ENCODE data around the gene CMTM2. TPM values are rescaled to one million over a fixed set of nuclear protein-coding genes. Genes with fewer than 3 reads are reported as not detected.
"Not testable (repeated sequence)": the region's sequence is repeated elsewhere in the genome, so short reads cannot be mapped to it uniquely, and the experiment has no call there.

CMTM2 gene
- total RNA-seq, 1 donor from 2014 or later = 0.34 TPM

DNA sequence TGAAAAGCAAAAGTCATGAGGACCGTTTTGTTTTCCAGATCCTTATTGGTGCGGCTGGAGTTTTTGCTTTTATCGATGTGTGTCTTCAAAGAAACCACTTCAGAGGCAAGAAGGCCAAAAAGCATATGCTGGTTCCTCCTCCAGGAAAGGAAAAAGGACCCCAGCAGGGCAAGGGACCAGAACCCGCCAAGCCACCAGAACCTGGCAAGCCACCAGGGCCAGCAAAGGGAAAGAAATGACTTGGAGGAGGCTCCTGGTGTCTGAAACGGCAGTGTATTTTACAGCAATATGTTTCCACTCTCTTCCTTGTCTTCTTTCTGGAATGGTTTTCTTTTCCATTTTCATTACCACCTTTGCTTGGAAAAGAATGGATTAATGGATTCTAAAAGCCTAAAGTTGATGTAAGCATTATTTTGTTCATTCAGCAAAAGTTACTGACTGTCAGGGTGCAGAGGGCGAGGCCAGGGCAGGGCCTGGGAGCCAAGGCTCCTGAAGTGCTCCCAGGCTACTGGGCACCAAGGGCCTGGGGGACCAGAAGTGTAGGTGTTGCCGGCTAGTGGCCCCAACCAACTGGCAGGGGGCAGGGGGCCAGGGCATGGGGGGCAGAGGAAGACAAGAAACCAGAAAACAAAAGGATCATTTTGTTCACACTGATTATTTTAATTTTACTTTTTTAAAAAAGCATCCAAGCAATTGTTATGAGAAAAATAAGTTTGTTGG, 8.8 kb downstream of the CMTM2 start:
- DNase-seq = no peak

DNA sequence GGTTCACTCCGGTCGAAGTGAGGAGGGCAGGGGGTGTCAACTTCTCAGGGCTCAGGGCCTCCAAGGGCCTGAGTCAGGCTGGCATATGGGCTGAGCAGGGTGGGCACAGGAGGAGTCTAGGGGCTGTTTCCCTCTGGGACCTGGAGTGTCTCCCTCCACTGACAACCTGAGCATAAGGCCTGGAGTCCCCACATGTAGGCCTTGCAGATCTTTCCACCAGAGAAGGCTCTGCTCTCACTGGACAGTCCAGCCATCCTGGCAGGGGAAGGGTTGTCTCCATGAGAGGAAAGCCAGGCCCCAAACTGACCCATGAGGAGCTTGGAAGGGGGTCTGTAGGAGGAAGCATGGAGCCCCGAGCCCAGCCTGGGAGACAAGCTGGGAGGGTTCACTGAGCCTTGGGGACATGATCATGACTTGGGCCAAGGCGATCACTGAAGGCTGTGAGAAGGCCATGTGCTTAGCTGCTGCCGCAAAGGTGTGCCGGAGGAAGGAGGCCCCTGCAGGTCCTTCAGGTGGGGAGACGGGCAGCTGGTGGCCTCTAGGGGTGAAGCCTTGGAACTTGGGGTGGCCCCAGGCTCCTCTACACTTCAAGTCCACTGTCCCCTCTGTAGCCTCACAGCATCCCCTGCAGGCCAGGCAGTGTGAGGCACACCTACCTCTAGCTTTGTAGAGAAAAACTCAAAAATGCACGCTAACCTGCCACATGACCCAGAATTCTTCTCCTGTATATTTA, 9.9 kb downstream of the CMTM2 start:
- DNase-seq = peak; percentile 68

DNA sequence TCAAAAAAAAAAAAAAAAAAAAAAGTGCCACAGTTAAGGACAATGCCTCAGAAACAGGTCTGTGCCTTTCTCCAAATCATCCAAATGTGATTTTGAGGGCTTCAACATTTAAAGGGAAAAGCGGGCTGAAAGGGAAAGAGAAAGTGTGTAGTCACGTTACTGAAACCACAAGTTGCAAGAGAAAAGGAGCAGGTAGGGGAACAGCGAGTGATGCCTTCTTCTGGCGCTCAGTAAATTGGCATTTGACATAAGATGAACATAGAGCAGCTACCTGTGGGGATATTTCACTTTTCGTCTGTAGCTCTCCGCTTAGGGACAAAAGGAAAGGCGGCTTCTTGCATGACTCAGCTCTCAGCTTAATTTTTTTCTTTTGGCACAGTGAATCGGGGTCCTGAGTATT, 11.1 kb downstream of the CMTM2 start:
- no peak for DNase-seq

DNA sequence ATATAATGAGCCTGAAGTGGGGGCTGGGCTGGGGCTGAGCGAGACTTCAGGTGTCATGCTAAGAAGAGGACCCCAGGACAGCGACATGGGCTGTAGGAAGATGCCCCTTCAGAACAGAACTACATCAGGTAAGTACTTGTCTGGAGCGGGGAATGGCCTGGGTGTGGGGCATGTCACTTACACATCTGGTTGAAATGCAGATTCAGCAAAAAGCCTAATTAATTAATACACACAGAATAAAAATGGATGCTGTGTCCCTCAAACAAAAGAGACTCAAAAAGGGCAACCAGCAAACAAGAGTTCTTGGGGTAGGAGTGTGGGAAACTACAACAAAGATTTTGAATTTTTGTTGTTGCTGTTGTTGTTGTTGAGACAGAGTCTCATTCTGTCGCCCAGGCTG, 11.8 kb downstream of the CMTM2 start:
- DNase-seq = no peak

DNA sequence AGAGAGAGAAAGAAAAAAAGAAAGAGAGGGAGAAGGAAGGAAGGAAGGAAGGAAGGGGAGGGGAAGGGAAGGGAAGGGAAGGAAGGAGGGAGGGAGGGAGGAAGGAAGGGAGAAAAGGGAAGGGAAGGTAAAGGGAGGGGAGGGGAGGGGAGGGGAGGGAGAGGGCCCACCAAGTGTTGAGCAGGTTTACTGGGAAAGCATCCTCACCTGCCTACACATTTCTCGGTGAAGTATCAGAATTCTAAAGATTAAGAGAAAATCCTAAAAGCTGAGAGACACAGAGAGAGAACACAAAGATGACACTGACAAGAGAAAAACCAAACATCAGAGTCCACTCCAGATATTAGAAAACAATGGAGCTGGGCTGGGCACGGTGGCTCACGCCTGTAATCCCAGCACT, 13.0 kb downstream of the CMTM2 start:
- no peak for DNase-seq

DNA sequence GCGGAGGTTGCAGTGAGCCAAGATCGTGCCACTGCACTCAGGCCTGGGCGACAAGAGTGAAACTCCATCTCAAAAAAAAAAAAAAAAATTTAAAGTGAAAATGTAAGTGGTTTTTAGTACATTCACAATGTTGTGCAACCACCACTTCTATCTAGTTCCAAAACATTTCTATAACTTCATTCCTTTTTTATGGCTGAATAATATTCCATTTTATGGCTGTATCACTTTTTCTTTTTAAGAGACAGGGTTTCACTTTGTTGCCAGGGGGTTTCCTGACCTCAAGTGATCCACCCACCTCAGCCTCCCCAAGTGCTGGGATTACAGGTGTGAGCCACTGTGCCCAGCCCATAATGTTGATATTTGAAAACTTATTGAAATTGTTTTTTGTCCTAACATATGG, 13.6 kb downstream of the CMTM2 start:
- DNase-seq = no peak

DNA sequence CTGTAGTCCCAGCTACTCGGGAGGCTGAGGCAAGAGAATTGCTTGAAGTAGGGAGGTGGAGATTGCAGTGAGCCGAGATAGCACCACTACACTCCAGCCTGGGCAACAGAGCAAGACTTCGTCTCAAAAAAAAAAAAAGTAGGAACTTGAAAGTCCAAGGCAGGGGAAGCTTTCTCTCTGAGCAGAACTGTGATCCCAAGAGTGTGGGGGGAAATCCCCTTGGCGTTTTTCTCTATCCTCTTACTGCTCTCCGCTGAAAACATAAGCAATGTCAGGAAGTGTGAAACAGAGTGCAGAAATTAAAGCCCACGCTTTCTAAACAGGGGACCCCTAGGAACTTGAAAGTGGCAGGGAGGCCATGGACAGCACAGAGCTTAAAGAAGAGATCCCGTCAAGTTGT, 15.5 kb downstream of the CMTM2 start:
- DNase-seq = no peak

DNA sequence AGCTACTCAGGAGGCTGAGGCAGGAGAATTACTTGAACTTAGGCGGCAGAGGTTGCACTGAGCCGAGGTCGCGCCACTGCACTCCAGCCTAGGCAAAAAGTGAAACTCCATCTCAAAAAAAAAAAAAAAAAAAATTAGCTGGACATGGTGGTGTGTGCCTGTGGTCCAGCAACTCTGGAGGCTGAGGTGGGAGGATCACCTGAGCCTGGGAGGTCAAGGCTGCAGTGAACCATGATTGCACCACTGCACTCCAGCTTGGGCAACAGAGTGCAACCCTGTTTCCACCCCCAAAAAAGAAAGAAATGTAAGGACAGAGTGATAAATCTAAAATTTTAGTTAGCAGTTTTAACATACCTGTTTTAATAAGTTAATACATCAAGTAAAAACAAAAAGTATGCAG, 17.3 kb downstream of the CMTM2 start:
- DNase-seq = not testable (repeated sequence)

DNA sequence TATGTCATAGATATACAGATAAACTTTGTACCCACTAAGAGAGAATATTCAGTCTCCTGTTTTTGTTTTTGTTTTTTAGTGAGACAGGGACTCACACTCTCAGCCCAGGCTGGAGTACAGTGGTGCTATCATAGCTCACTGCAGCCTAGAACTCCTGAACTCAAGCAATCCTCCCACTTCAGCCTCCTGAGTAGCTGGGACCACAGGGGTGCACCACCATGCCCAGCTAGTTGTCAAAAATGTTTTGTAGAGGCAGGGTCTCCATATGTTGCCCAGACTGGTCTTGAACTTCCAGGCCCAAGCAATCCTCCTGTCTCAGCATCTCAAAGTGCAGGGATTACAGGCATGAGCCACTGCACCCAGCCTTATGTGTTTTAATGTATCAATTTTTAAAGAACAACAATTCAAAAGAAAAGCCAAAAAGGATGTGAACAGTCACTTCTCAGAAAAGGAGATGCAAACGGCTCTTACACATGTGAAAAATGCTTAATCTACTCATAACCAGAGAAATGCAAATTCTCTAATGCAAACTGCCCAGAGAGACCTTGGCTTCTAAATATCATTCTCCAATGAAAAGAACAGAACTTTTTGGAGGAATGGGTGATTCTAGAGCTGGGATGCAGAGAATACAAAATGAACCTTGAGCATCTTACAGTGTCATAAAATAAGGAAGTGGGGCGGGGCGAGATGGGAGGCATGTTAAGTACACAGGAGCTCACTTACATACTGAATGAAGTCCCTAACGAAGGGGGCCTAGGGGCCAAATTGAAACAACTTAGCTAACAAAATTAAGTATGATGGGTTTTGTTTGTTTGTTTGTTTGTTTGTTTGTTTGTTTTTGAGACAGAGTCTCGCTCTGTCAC, 18.0 kb downstream of the CMTM2 start:
- DNase-seq = no peak

DNA sequence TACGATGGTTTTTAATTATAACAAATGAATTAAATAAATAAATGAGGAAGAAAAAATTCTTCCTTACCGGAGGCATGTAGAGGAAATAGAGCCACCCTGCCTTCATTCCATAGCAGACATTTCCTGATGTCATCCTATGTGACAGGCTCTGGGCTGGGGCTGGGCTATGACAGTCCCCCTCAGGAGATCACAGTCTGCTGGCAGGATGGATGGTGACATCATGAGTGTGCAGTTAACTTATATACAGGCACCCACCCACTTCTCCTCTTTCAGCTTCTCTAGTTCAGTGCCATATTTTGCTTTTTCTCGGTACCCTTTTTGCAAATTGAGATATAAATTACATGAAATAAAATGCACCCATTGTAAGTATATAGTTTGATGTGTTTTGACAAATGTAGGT, 18.8 kb downstream of the CMTM2 start:
- DNase-seq = no peak

DNA sequence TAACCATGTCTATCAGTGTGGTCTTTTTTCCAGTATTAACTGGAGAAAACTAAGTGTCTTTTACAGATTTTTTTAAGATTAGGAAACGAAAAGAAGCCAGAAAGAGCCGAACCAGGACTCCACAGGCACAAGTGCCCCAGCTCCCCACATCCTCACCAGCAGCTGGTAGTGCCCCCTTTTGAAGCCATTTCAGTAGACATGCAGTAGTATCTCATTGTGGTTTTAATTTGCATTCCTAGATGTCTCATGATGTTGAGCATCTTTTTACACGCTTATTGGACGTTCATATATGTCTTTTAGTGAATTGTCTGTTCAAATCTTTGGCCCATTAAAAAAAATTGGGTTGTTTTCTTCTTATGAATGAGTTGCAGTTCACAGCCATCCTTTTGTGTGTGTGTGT, 20.5 kb downstream of the CMTM2 start:
- no peak for DNase-seq

DNA sequence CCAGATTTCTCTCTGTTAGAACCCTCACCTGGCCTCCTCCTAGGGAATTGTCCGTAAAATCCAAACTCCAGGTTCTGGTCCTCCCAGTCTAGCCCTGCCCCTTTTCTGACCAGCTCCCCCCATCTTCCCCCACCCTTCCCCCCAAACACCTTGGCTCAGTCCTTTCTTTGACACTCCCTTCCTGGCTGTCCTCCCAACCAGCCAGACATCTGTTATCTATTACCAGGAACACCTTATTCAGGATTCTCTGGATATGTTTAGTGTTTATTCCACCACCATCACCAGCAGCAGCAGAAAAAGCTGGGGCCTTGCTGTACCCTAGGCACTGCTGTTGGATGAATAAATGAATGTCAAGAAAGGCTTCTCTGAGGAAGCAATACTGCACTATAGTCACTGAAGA, 21.2 kb downstream of the CMTM2 start:
- DNase-seq = no peak

DNA sequence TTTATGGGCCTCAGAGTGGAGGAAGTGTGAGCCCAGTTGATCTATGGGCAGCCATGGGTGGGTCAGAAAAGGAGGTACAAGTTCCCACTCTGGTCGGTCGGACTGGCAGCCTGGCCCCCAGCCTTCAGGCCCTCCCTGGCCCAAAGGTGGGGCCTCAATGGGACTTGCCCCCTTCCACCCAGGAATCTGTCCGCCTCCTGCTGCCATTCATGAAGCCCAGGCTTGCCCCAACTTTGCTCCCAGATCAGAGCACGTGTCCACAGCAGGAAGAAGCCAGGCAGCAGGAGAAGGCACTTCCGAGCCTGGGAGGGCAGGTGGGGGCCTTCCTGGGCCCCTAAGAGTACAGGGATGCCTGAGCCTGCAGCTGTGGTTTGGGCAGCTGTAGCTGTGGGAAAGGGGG, 22.2 kb downstream of the CMTM2 start:
- no peak for DNase-seq

DNA sequence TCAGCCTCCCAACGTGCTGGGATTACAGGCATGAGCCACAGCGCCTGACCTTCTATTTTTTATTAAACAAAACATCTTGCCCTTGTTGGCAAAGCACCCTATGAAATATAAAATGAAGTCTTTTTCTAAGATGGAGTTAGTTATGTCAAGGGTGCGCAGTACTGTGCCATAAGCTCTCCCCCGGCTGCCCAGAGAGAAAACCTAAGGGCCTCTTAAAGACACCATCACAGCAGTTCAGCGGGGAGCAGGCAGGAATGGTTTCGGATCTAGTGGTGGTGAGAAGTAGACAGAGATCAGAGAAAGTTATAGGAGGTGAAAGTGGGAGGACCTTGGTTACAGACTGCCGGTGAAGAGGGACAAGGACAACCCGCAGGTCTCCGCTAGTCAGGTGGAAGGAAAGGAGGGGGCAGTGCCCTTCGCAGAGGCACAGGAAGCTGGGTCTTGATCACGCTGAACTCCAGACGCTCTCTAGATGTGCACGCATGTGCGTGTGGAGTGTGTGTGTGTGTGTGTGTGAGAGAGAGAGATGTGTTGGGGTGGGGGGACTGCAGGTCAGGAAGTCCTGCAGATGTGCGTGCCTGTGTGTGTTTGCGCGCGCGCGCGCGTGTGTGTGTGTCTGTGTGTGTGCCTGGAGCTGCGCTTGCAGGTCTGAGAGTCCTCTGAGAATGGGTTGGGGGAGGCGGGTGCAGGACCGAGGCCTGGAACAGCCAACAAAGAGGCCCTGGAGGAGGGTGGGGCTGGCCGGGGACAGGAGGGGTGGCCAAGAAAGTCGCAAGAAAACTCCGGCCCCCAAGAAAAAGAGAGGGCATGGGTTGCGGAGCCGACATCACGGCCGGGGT, 24.5 kb downstream of the CMTM2 start:
- DNase-seq = peak; percentile 63

DNA sequence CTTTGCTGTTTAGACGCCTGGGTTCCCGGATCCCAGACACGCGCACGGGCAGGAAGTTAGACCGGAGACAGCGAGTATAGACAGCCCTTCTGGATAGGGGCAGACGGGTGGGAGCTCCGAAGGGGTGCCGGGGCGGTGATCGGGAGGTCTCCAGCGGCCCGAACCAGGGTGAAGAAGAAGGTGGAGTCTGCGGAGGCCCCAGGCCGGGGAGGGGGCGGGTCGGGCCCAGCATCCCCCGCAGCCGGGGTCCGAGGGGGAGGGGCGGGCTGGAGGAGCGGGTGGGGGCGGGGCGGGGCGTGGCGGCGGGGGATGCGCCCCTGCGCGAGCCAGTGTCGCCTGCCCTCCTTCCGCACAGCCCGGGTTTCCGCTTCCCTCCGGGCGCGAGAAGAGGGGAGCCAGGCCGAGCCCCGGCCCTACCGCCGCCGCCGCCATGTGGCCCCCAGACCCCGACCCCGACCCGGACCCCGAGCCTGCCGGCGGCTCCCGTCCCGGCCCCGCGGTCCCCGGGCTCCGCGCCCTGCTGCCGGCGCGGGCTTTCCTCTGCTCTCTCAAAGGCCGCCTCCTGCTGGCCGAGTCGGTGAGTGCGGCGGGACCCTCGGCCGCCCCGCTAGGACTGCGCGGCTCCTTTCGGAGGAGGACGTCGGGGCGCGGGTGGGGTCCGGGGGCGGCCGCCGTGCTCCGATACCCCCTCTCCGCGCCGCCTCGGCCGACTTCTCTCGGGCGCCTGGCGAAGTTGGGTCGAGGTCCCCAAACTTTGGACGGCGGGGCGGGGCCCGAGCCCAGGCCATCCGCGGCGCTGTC, 25.3 kb downstream of the CMTM2 start, which contains the start of gene CMTM3:
CMTM3 (plus strand) TSS at position 329 of the 801 bp plus-strand sequence; CDS start at position 431, 102 bp downstream.
- DNase-seq = peak; percentile 80

DNA sequence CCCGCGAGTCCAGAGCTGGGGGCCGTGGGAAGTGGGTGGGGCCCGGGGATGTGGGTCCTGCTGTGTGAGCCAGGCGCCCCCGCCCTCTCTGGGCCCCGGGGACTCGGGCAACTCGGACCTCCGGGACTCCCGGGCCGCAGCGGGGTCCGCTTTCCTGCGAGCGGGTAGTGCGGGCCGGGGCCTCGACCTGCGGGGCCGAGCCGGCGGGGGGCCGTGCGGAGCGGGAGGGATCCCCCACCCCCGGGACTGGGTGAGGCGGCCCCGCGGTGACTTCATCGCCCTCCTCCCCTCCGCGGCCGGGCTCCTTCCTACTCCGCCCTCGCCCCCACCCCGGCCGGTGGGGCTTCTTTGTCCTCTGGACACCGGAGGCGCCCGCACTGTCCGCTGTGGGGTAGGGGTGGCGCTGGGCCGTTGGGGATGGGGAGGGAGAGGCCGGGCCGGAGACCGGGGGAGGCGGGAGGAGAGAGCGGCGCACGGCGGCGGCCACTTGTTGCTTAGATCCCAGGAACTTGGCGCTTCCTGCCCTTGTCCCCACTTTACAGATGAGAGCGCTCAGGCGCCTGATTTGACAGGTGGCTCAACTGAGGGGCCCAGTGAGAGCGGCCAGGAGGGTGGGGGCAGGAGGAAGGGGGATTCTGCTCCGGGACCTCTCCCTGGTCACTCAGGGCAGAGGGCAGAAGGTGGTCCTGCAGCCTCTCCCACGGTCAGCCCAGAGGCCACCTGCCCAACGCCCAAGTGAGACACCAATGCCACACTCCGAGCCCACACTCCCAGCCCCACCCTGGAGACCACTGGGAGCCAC, 26.1 kb downstream of the CMTM2 start:
- peak; percentile 68 for DNase-seq

DNA sequence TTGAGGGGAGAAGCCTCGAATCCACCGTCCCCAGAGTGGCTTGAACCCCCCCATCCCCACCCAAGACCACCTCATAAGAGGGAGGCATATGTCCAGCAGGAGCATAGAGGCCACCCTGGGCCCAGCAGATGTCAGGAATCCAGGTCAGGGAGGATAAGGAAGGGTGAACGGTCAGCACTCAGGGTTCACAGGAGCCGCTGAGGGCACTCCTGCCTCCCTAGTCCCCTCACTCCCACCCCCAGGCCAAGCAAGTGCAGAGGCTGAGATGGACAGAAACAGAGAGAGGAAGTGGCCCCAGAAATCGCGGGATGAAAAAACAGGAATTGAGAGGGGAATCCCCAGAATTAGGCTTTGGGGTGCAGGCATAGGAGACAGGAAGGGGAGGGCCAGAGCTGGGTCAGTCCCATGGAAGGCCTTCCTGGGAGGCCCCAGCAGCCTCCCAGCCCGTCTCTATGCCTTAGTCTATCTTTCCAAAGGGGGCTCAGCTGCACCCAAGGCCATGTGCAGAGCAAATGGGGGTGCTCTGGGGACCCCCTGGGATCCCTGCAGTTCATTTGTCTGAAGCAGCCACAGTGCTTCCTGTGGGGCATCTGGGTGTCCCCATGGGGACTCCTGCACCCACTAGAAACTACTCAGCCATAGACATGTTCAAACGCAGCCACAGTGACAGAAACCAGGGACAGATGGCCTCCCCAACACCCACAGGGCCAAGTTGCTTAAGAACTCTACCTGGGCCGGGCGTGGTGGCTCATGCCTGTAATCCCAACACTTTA, 26.9 kb downstream of the CMTM2 start:
- peak; percentile 12 for DNase-seq

DNA sequence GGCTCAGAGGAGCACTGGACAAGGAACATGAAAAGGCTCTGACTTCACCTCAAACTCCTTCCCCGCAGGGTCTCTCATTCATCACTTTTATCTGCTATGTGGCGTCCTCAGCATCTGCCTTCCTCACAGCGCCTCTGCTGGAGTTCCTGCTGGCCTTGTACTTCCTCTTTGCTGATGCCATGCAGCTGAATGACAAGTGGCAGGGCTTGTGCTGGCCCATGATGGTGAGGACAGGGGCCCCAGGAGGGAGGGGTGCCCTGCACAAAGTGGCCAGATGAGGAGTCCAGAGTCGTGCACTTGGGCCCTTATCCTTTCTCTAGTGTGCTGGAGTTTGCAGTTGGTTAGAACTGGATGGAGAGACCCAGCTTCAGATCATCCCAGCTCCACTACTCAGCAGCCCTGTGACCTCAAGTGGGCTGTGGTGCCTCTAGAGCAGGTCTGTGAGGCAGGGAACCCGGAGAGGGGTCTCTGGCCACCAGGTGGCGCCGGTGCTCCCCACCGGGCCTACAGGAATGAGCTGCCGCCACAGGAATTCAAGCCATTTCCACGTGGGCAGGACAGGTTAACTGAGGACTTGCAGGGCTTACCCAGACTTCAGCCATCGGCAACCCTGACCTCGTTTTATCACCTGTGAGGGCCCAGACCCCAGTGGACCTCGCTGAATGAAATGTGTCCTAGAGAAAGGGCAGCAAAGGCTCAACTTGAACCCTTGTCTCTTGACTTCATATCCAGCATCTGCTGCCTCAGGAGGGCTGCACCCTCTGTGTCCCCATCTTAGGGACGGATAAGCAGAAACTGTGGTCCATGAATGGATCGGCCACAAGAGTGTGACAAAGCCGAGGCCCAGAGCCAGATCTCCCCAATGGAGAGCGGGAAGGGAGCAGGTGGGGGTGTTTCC, 29.2 kb downstream of the CMTM2 start:
- peak; percentile 93 for DNase-seq

DNA sequence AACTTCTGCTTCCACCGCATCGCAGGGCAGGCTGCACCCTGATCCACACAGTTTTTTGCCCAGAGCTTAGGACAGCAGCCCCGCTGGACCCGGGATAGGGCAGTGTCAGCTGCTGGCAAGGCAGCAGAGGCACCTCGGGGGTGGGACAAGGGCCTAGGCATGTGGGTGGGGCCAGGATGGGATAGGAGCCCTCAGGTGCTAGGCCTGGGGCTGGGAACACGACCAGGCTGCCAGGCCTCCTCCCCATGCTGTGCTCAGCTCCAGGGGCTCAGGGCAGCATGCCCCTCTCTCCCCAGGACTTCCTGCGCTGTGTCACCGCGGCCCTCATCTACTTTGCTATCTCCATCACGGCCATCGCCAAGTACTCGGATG, 29.9 kb downstream of the CMTM2 start:
- DNase-seq = no peak
